Erythroblast (primary cell): ENCODE measurements around the gene FIBCD1.

ENCODE experiments used
- DNase-seq, 2 experiments: peaks; one replicate each; lab custom pipeline; 2025; lab: John Stamatoyannopoulos, UW
- GATA1 ChIP-seq: IDR thresholded peaks from 2 replicates; pipeline ENCODE4 v1.6.1; 2011; ENCODE audit warnings: low read depth, mild to moderate bottlenecking, control low read depth, low read length, moderate library complexity
- POLR2A ChIP-seq: IDR thresholded peaks from 2 replicates; pipeline ENCODE4 v1.6.1; 2011; ENCODE audit warnings: mild to moderate bottlenecking, low read length

Gene FIBCD1

GRCh38 chr9:130980526-130980925 lies 41.5 kb upstream of the FIBCD1 start:
- DNase-seq, result no peak
- TF ChIP-seq GATA1 (no peak), POLR2A (no peak)

GRCh38 chr9:130979591-130980385 lies 40.7 kb upstream of the FIBCD1 start:
- no peak for TF ChIP-seq GATA1
- TF ChIP-seq POLR2A, result no peak
- no peak for DNase-seq

GRCh38 chr9:130977811-130978221 lies 38.8 kb upstream of the FIBCD1 start:
- TF ChIP-seq GATA1 (no peak), POLR2A (no peak)
- no peak for DNase-seq

DNA sequence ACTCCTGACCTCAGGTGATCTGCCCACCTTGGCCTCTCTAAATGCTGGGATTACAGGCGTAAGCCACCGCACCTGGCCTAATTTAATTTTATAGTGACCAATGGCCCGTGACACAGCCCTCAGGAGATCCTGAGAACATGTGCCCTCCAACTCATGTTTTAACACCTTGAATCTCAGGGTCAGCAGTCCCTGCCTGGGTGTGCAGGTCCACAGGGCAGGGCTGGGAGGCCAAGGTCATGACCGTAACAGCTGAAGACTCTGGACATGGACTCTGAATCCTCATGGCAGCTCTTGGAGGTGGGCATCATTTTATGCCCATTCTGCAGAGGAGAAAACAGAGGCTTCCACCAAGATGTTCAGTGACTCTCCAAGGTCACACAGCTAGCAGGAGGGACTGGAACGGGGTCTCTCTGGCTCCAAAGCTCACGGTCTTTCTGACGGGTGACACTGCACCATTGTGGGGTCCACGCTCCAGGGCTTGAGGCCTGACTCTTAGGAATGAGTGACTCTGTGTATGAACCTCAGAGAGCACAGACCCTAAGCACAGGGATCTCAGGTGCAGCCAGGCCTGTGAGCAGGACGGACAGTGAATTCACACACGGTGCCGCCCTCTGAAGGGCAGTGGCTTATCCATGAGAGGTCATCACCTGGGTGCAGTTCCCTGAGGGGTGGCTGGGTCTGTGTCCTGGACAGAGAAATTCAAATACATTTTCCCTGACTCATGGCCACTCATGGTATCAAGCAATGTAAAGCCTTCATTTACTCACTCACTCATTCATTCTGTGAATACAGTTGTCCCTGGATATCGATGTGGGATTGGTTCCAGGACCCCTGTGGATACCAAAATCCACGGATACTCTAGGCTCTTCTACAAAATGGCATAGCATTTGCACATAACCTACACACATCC lies 37.1 kb upstream of the FIBCD1 start:
- TF ChIP-seq POLR2A, result no peak
- TF ChIP-seq GATA1, result no peak
- no peak for DNase-seq

- no peak for TF ChIP-seq POLR2A
- no peak for DNase-seq
Observed at GRCh38 chr9:130975156-130975555, 36.1 kb upstream of the FIBCD1 start.

DNA sequence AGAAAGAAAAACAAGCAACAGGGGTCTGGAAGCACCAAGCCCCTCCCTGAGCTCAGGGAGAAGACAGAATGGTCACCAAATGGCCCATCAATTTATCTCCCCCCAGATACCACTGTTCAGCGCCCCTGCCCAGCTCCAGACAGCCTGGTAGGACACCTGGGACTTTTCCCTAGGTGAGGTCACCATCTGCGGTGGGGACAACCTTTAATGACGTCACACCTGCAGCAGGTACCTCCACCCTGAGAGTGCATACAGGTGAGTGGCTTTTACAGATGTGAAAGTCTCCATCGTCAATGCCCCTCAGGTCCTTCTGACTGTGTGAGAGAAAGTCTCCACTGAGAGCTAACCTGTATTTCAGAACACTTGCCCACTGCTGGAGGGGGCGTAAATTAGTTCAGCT lies 35.6 kb upstream of the FIBCD1 start:
- TF ChIP-seq POLR2A, result no peak
- TF ChIP-seq GATA1, result no peak
- DNase-seq, result no peak

DNA sequence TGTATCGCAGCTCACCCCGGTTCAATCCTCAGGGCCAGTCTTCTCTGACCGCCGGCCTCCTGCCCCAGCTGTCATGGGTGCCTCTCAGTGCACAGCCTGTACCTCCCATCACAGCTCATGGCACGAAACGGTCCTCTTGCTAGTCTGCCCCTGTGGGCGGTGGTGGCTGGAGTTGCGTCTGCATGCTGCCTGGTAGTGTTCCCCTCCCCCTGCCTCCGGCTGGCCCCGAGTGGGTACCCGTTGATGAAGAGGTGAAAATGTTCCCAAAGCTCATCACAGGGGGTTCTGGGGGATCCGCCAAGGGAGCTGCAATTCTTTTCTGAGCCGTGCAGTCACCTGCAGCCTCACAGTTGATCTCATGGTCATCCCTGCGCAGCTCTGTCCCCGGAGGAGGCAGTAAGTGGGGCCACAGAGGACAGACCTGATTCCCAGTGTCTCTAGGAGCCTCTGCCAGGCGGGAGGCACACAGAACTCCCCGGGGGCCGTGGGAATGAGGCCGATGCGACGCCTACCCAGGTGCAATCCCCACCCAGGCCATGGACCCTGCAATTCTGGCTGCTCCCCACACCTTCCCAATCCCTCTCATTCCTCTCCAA lies 34.7 kb upstream of the FIBCD1 start:
- TF ChIP-seq GATA1 (no peak), POLR2A (no peak)

GRCh38 chr9:130972957-130973685 lies 34.1 kb upstream of the FIBCD1 start:
- no peak for TF ChIP-seq GATA1
- no peak for TF ChIP-seq POLR2A
- no peak for DNase-seq

More for the DNA sequence above, 34.7 kb upstream of the FIBCD1 start:
- DNase-seq, result no peak

DNA sequence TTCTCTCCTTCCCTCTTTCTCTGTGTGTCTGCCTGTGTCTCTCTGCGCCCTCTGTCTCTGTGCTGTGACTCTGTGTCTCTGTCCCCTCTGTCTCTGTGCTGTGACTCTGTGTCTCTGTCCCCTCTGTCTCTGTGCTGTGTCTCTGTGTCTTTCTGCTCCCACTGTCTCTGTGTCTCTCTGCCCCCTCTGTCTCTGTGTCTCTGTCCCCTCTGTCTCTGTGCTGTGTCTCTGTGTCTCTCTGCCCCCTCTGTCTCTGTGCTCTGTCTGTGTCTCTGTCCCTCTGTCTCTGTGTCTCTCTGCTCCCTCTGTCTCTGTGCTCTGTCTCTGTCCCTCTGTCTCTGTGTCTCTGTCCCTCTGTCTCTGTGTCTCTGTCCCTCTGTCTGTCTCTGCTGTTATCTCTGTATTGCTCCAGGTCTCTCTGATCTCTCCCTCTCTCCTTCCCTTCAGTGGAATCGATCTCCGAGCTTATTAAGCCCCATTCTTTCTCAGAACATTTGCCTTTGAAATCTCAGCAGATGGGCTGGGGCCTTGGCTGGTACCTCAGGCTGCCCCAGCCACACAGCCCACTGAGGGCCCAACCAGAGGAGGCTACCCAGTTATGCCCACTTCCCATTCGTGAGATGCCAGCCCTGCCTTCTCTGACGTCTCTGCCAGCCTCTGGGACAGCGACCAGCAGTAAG lies 33.4 kb upstream of the FIBCD1 start:
- DNase-seq, result no peak
- no peak for TF ChIP-seq GATA1
- TF ChIP-seq POLR2A, result no peak

- no peak for DNase-seq
- TF ChIP-seq GATA1, result no peak
- TF ChIP-seq POLR2A, result no peak
Observed at GRCh38 chr9:130971294-130971849, 32.3 kb upstream of the FIBCD1 start.

- no peak for DNase-seq
- TF ChIP-seq POLR2A (no peak), GATA1 (no peak)
Observed at GRCh38 chr9:130970855-130971254, 31.8 kb upstream of the FIBCD1 start.

GRCh38 chr9:130970052-130970451 lies 31.0 kb upstream of the FIBCD1 start:
- DNase-seq, result no peak
- TF ChIP-seq GATA1 (no peak), POLR2A (no peak)

GRCh38 chr9:130965680-130966079 lies 26.6 kb upstream of the FIBCD1 start:
- DNase-seq, result no peak
- TF ChIP-seq GATA1, result no peak
- TF ChIP-seq POLR2A, result no peak
